GM21576 (cell line): ENCODE measurements around the gene EDEM1.

Experiments used
- ATAC-seq: cut with Tn5 transposase; IDR thresholded peaks from one replicate; pipeline ENCODE4 v1.9.1; 2021; ENCODE audit warnings: mild to moderate bottlenecking, moderate library complexity; ENCODE audit not compliant: unreplicated experiment

EDEM1 gene

DNA sequence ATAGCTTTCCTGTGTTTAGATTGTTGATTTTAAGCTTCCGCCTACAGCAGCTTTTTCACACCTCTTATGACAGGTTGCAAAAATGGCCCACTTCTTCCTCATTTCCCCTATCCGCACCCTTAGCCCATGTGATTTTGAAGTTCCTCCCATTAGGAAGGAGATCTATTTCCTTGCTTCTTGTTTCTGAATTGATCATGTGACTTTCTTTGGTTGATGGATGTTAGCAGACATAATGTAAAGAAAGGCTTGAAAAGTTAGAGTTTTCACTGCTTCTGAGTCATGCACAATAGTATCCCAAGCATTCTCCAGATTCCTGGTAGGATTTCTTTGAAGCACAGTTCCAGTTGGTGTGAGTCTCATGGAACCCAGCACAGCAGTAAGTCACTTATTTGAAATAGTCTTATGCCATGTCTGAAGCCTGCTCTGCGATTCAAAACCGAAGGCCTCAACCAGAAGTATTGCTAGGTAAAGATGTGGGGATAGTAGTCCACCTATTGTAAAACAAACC lies 76.6 kb downstream of the EDEM1 start:
- ATAC-seq = no peak

DNA sequence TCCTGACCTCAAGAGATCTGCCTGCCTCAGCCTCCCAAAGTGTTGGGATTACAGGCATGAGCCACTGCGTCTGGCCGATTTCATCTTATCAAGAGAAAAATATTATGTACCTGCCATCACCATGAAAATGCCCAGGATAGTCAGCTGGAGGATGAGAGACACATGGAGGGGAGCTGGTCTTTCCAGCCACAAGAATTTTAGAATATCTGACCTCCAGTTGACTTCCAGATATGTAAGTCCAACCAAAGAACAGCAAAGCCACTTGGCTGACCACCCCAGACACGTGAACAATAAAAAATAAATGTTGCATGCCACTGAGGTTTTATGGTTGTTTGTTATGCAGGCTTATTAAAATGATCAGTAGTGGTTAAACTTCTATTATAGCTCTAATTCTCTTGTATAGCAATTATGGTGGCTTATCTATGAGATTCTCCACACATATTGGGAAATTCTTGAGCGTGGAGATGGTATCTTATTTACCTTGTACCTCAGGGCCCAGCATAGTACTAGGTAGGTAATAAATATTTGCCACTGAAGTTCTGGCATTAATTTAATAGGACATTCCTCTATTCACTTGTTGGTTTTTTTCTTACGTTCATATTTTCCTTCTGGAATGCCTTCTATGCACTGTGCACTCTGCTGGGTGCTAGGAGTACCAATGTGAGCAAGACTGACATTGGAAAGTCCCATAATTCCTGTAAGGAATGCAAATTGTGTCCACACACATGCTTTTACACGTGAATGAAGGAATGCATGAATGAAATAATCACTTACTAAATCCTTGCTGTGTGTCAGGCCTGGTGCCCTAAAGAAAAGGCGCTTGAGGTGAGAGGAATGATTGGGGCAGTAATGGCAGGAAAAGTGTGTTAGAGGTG lies 77.6 kb downstream of the EDEM1 start:
- ATAC-seq = no peak

DNA sequence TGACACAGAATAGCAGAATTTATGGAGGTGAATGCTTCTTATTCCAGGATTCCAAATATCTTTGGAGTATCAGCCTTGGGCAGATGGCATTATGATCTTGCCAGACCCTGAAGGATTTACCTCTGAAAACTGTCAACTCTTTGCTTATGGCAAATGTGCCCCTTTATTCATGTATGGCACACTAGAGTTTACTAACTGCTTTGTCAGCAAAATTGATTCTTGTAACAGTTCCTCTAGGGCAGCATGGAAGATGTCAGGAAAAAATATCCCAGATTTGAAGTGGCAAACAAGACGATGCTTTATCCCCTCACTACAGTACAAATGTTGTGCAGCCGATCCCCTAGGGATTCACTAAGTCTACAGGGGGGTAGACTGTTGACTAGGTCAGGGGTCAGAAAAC lies 79.7 kb downstream of the EDEM1 start:
- no peak for ATAC-seq

DNA sequence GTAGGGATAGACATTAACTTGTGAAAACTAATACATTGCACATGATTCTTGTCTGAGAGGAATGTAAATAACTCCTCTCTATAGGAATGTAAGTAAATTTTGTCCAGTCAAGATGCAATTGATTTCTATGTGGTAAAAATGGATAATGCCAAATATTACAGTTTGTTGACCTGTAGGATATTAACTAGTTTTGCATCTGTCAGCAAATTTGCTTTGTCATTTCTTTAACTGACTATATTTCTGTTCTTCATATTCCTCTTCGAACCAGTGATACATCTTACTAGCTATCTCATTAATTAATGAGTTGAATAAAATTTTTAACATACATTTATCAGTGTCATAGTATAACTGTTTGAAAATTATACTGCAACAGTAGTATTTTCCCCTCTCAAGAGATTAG lies 80.4 kb downstream of the EDEM1 start:
- no peak for ATAC-seq
